HEK293 (cell line): ENCODE data around the gene PIK3C2G.

ENCODE experiments used
- CTCF ChIA-PET: fragments of 350-600 bp; formaldehyde crosslinking; extraction: SDS; loops from one replicate; lab custom pipeline; 2021; ENCODE audit warnings: antibody characterized with exemption; lab: Yijun Ruan, JAX
- POLR2A ChIA-PET: fragments of 300-600 bp; formaldehyde crosslinking; extraction: SDS; loops from one replicate; lab custom pipeline; 2020; ENCODE audit warnings: antibody characterized with exemption, inconsistent platforms; lab: Yijun Ruan, JAX
- H3K27ac ChIP-seq: fragments of 200-500 bp; sonication (Bioruptor generic); 2 replicates; pipeline ENCODE4 v1.5.1; 2014; ENCODE audit warnings: low read depth, low read length, control low read depth, inconsistent platforms; ENCODE audit errors: extremely low read depth
- H3K36me3 ChIP-seq, 2 experiments: fragments of 200-500 bp in 1 of 2; sonication (Bioruptor generic) in 1 of 2; 1 replicate in 1 of 2; 2 replicates in 1 of 2; pipeline ENCODE4 v1.5.1; 2014 to 2017; ENCODE audit warnings: inconsistent platforms in 2 of 2, low read length in 2 of 2; ENCODE audit not compliant: control insufficient read depth in 2 of 2, insufficient read depth in 1 of 2
- H3K4me1 ChIP-seq: fragments of 200-500 bp; sonication (Bioruptor generic); 2 replicates; pipeline ENCODE4 v1.5.1; 2014; ENCODE audit warnings: mild to moderate bottlenecking, low read length, inconsistent platforms; ENCODE audit not compliant: control insufficient read depth, insufficient read depth
- H3K4me3 ChIP-seq: 2 replicates; pipeline ENCODE4 v1.5.1; 2011; ENCODE audit warnings: low read depth, mild to moderate bottlenecking, control low read depth, low read length, moderate library complexity
- H3K9me3 ChIP-seq: fragments of 200-500 bp; sonication (Bioruptor generic); 2 replicates; pipeline ENCODE4 v1.5.1; 2014; ENCODE audit warnings: low read depth, low read length, inconsistent platforms; ENCODE audit not compliant: control insufficient read depth, insufficient read depth
- MYNN ChIP-seq: fragments of 450-650 bp; formaldehyde crosslinking; IDR thresholded peaks from 2 replicates; pipeline ENCODE4 v1.5.1; 2016; ENCODE audit warnings: missing biosample characterization, missing genetic modification characterization, borderline replicate concordance
- SP7 ChIP-seq: fragments of 450-650 bp; formaldehyde crosslinking; IDR thresholded peaks from 2 replicates; pipeline ENCODE4 v1.5.1; 2016; ENCODE audit warnings: missing biosample characterization, missing genetic modification characterization
- ZBTB7A ChIP-seq: fragments of 450-650 bp; formaldehyde crosslinking; IDR thresholded peaks from 2 replicates; pipeline ENCODE4 v1.5.1; 2016; ENCODE audit warnings: low read depth, missing biosample characterization, missing genetic modification characterization
- ZNF239 ChIP-seq: fragments of 450-650 bp; formaldehyde crosslinking; IDR thresholded peaks from 2 replicates; pipeline ENCODE4 v1.5.1; 2016; ENCODE audit warnings: missing biosample characterization, missing genetic modification characterization
- ZNF423 ChIP-seq: fragments of 450-650 bp; formaldehyde crosslinking; IDR thresholded peaks from 2 replicates; pipeline ENCODE4 v1.5.1; 2016; ENCODE audit warnings: missing biosample characterization, missing genetic modification characterization
- ZNF426 ChIP-seq: fragments of 450-650 bp; formaldehyde crosslinking; IDR thresholded peaks from 2 replicates; pipeline ENCODE4 v1.5.1; 2017; ENCODE audit warnings: missing biosample characterization, missing genetic modification characterization, mild to moderate bottlenecking, inconsistent platforms, moderate library complexity
- ZNF433 ChIP-seq: fragments of 450-650 bp; formaldehyde crosslinking; IDR thresholded peaks from 2 replicates; pipeline ENCODE4 v1.5.1; 2016; ENCODE audit warnings: missing biosample characterization, missing genetic modification characterization, low read depth
- ZNF473 ChIP-seq: fragments of 450-650 bp; formaldehyde crosslinking; IDR thresholded peaks from 2 replicates; pipeline ENCODE4 v1.5.1; 2017; ENCODE audit warnings: missing biosample characterization, missing genetic modification characterization
- ZNF544 ChIP-seq: fragments of 450-650 bp; formaldehyde crosslinking; IDR thresholded peaks from 2 replicates; pipeline ENCODE4 v1.5.0; 2017; ENCODE audit warnings: missing biosample characterization, missing genetic modification characterization
- ZNF600 ChIP-seq: fragments of 450-650 bp; formaldehyde crosslinking; IDR thresholded peaks from 2 replicates; pipeline ENCODE4 v1.5.1; 2016; ENCODE audit warnings: missing biosample characterization, missing genetic modification characterization
- ZNF623 ChIP-seq: fragments of 450-650 bp; formaldehyde crosslinking; IDR thresholded peaks from 2 replicates; pipeline ENCODE4 v1.5.1; 2016; ENCODE audit warnings: missing biosample characterization, missing genetic modification characterization
- ZNF677 ChIP-seq: fragments of 450-650 bp; IDR thresholded peaks from 2 replicates; pipeline ENCODE4 v1.5.0; 2018; ENCODE audit warnings: missing biosample characterization, mild to moderate bottlenecking, missing genetic modification characterization, moderate library complexity
- ZNF707 ChIP-seq: fragments of 450-650 bp; formaldehyde crosslinking; IDR thresholded peaks from 2 replicates; pipeline ENCODE4 v1.5.1; 2016; ENCODE audit warnings: missing biosample characterization, missing genetic modification characterization
- ZNF76 ChIP-seq: fragments of 450-650 bp; formaldehyde crosslinking; IDR thresholded peaks from 2 replicates; pipeline ENCODE4; 2016; ENCODE audit warnings: low read depth, missing biosample characterization, missing genetic modification characterization, borderline replicate concordance
- ZNF843 ChIP-seq: fragments of 450-650 bp; formaldehyde crosslinking; IDR thresholded peaks from 2 replicates; pipeline ENCODE4 v1.5.1; 2016; ENCODE audit warnings: missing biosample characterization, missing genetic modification characterization
- TF ChIP-seq, protein P1 (sequence below): fragments of 450-650 bp; formaldehyde crosslinking; IDR thresholded peaks from 2 replicates; pipeline ENCODE4 v1.5.1; 2016; ENCODE audit warnings: missing biosample characterization, missing genetic modification characterization, borderline replicate concordance
- TF ChIP-seq, protein P2 (sequence below): fragments of 450-650 bp; formaldehyde crosslinking; conservative IDR thresholded peaks from 2 replicates; pipeline ENCODE4 v1.5.1; 2016; ENCODE audit warnings: low read depth, missing biosample characterization, missing genetic modification characterization
- TF ChIP-seq, protein P3 (sequence below): fragments of 450-650 bp; formaldehyde crosslinking; conservative IDR thresholded peaks from 2 replicates; pipeline ENCODE4 v1.5.1; 2016; ENCODE audit warnings: low read depth, missing biosample characterization, missing genetic modification characterization
- TF ChIP-seq, protein P4 (sequence below): fragments of 450-650 bp; formaldehyde crosslinking; IDR thresholded peaks from 2 replicates; pipeline ENCODE4 v1.5.1; 2016; ENCODE audit warnings: missing biosample characterization, missing genetic modification characterization
- TF ChIP-seq, protein P5 (sequence below): fragments of 450-650 bp; formaldehyde crosslinking; IDR thresholded peaks from 2 replicates; pipeline ENCODE4 v1.5.1; 2016; ENCODE audit warnings: missing biosample characterization, missing genetic modification characterization

The PIK3C2G gene

DNA sequence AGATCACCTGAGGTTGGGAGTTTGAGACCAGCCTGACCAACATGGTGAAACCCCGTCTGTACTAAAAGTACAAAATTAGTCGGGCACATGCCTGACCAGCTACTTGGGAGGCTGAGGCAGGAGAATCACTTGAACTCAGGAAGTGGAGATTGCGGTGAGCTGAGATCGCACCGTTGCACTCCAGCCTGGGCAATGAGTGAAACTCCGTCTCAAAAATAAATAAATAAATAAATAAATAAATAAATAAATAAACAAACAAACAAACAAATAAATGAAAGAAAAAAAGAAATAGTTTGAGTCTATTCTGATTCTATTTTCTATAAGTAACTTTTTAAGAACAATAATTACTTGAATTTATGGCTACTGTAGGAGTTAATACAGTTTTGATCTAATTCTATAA lies 6.3 kb upstream of the PIK3C2G start (continued):
- TF ChIP-seq, protein P1, sequence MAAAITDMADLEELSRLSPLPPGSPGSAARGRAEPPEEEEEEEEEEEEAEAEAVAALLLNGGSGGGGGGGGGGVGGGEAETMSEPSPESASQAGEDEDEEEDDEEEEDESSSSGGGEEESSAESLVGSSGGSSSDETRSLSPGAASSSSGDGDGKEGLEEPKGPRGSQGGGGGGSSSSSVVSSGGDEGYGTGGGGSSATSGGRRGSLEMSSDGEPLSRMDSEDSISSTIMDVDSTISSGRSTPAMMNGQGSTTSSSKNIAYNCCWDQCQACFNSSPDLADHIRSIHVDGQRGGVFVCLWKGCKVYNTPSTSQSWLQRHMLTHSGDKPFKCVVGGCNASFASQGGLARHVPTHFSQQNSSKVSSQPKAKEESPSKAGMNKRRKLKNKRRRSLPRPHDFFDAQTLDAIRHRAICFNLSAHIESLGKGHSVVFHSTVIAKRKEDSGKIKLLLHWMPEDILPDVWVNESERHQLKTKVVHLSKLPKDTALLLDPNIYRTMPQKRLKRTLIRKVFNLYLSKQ: peak; percentile 70; the same call in 1 of the 2 replicates
- TF ChIP-seq ZNF426 (tag by site-specific recombination): peak; percentile 75
- TF ChIP-seq, protein P2, sequence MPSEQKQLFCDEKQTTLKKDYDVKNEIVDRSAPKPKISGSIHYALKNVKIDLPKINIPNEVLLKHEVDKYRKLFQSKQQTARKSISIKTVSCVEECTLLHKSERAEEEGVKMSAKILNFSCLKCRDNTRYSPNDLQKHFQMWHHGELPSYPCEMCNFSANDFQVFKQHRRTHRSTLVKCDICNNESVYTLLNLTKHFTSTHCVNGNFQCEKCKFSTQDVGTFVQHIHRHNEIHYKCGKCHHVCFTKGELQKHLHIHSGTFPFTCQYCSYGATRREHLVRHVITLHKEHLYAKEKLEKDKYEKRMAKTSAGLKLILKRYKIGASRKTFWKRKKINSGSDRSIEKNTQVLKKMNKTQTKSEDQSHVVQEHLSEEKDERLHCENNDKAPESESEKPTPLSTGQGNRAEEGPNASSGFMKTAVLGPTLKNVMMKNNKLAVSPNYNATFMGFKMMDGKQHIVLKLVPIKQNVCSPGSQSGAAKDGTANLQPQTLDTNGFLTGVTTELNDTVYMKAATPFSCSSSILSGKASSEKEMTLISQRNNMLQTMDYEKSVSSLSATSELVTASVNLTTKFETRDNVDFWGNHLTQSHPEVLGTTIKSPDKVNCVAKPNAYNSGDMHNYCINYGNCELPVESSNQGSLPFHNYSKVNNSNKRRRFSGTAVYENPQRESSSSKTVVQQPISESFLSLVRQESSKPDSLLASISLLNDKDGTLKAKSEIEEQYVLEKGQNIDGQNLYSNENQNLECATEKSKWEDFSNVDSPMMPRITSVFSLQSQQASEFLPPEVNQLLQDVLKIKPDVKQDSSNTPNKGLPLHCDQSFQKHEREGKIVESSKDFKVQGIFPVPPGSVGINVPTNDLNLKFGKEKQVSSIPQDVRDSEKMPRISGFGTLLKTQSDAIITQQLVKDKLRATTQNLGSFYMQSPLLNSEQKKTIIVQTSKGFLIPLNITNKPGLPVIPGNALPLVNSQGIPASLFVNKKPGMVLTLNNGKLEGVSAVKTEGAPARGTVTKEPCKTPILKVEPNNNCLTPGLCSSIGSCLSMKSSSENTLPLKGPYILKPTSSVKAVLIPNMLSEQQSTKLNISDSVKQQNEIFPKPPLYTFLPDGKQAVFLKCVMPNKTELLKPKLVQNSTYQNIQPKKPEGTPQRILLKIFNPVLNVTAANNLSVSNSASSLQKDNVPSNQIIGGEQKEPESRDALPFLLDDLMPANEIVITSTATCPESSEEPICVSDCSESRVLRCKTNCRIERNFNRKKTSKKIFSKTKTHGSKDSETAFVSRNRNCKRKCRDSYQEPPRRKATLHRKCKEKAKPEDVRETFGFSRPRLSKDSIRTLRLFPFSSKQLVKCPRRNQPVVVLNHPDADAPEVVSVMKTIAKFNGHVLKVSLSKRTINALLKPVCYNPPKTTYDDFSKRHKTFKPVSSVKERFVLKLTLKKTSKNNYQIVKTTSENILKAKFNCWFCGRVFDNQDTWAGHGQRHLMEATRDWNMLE (tag by site-specific recombination): peak; percentile 68
- TF ChIP-seq, protein P3, sequence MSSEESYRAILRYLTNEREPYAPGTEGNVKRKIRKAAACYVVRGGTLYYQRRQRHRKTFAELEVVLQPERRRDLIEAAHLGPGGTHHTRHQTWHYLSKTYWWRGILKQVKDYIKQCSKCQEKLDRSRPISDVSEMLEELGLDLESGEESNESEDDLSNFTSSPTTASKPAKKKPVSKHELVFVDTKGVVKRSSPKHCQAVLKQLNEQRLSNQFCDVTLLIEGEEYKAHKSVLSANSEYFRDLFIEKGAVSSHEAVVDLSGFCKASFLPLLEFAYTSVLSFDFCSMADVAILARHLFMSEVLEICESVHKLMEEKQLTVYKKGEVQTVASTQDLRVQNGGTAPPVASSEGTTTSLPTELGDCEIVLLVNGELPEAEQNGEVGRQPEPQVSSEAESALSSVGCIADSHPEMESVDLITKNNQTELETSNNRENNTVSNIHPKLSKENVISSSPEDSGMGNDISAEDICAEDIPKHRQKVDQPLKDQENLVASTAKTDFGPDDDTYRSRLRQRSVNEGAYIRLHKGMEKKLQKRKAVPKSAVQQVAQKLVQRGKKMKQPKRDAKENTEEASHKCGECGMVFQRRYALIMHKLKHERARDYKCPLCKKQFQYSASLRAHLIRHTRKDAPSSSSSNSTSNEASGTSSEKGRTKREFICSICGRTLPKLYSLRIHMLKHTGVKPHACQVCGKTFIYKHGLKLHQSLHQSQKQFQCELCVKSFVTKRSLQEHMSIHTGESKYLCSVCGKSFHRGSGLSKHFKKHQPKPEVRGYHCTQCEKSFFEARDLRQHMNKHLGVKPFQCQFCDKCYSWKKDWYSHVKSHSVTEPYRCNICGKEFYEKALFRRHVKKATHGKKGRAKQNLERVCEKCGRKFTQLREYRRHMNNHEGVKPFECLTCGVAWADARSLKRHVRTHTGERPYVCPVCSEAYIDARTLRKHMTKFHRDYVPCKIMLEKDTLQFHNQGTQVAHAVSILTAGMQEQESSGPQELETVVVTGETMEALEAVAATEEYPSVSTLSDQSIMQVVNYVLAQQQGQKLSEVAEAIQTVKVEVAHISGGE (tag by site-specific recombination): peak; percentile 75
- peak; percentile 73 for TF ChIP-seq ZNF433 (tag by site-specific recombination)

DNA sequence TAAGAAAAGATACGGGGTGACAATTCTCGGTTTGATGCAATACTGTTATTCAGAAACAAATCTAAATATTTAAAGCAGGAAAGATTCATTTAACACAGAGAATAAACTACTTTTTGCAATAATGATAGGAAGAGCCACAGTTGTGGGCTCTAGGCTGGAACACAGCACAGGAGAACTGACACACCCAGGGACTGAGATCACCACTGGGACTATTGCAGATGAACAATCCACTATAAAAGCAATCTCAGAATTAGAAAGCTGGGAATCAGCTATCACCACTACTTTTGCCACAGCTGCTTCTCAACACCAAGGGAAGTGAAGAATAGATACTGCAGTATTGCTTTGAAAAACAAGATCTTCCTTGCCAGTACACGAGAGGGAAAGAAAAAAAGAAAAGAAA lies 4.1 kb upstream of the PIK3C2G start:
- CTCF ChIA-PET: interaction anchor here (0.5 to 1.0 kb wide), 3 partner anchors 9 to 171 kb away, joined by 3 read pairs; no protein-coding TSS in a partner anchor
- Histone ChIP-seq H3K4me1 (no peaks in the 10 kb centered on the region), H3K36me3 (no peaks in the 10 kb centered on the region), H3K9me3 (no peaks in the 10 kb centered on the region), H3K4me3 (no peak overlapping the region)
- POLR2A ChIA-PET: no interaction called here
- no peak for TF ChIP-seq ZNF623 (tag by site-specific recombination)
- TF ChIP-seq ZNF423: no peak
- no peak for TF ChIP-seq ZNF76
- no peak for TF ChIP-seq ZNF600 (tag by site-specific recombination)
- TF ChIP-seq ZNF707 (tag by site-specific recombination): no peak
- TF ChIP-seq ZBTB7A (tag by site-specific recombination): no peak
- no peak for TF ChIP-seq ZNF544 (tag by site-specific recombination)
- no peak for TF ChIP-seq ZNF239 (tag by site-specific recombination)
- TF ChIP-seq ZNF843 (tag by site-specific recombination): no peak
- TF ChIP-seq ZNF677 (tag by site-specific recombination): no peak
- TF ChIP-seq ZNF473: no peak
- TF ChIP-seq, protein P4, sequence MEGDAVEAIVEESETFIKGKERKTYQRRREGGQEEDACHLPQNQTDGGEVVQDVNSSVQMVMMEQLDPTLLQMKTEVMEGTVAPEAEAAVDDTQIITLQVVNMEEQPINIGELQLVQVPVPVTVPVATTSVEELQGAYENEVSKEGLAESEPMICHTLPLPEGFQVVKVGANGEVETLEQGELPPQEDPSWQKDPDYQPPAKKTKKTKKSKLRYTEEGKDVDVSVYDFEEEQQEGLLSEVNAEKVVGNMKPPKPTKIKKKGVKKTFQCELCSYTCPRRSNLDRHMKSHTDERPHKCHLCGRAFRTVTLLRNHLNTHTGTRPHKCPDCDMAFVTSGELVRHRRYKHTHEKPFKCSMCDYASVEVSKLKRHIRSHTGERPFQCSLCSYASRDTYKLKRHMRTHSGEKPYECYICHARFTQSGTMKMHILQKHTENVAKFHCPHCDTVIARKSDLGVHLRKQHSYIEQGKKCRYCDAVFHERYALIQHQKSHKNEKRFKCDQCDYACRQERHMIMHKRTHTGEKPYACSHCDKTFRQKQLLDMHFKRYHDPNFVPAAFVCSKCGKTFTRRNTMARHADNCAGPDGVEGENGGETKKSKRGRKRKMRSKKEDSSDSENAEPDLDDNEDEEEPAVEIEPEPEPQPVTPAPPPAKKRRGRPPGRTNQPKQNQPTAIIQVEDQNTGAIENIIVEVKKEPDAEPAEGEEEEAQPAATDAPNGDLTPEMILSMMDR (tag by site-specific recombination): no peak
- no peak for TF ChIP-seq SP7 (tag by site-specific recombination)
- TF ChIP-seq, protein P5, sequence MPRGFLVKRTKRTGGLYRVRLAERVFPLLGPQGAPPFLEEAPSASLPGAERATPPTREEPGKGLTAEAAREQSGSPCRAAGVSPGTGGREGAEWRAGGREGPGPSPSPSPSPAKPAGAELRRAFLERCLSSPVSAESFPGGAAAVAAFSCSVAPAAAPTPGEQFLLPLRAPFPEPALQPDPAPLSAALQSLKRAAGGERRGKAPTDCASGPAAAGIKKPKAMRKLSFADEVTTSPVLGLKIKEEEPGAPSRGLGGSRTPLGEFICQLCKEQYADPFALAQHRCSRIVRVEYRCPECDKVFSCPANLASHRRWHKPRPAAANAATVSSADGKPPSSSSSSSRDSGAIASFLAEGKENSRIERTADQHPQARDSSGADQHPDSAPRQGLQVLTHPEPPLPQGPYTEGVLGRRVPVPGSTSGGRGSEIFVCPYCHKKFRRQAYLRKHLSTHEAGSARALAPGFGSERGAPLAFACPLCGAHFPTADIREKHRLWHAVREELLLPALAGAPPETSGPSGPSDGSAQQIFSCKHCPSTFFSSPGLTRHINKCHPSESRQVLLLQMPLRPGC: no peak
- no peak for TF ChIP-seq MYNN (tag by site-specific recombination)
- TF ChIP-seq, all 188 proteins: peak for 0
- no peak overlapping the region for H3K27ac ChIP-seq
